Measurements from ENCODE around the gene TLE3. TPM values are rescaled to one million over a fixed set of nuclear protein-coding genes. Genes with fewer than 3 reads are reported as not detected.

TLE3 gene
- total RNA-seq, 1 experiment from 2014 or later = 98.2 TPM

- no peak overlapping the region for H3K4ac ChIP-seq (ENCODE audit: low read depth, low read length)
- no peak overlapping the region for H3K9ac ChIP-seq (ENCODE audit: extremely low read depth, insufficient read length, low read length)
- H2AK5ac ChIP-seq (ENCODE audit: insufficient read length, low read length) = no peak overlapping the region
- H3K27me3 Mint-ChIP-seq (ENCODE audit: low read depth) = peaks cover 9% of the 10 kb centered on the region
- no peak overlapping the region for H3K4me3 Mint-ChIP-seq
- H3K23ac ChIP-seq (ENCODE audit: insufficient read length, low read depth, low read length) = no peak overlapping the region
- whole genome bisulfite sequencing (ENCODE audit: extremely low coverage, insufficient read length, low lambda C conversion rate) = no CpG with 5 or more reads among the region's 15 CpGs
- no peak overlapping the region for H3K14ac ChIP-seq (ENCODE audit: insufficient read depth, low read length)
- H3K36me3 Mint-ChIP-seq (ENCODE audit: insufficient read depth in 1 of 3, low read depth in 3 of 3) = peaks cover 7 to 12% (median 11%) of the 10 kb centered on the region in 3 experiments
- no peak overlapping the region for H4K5ac ChIP-seq (ENCODE audit: insufficient read length, low read depth, low read length)
- H3K9me3 Mint-ChIP-seq = peaks cover 12 to 15% of the 10 kb centered on the region in 2 experiments
- no peaks in the 10 kb centered on the region for H3K79me2 ChIP-seq (ENCODE audit: insufficient read depth, low read length)
- no peak overlapping the region for H2BK12ac ChIP-seq (ENCODE audit: insufficient read length, low read depth, low read length)
- no peak overlapping the region for H2BK15ac ChIP-seq (ENCODE audit: low read depth, low read length)
- H3K4me1 Mint-ChIP-seq = peaks cover 10 to 24% of the 10 kb centered on the region in 2 experiments
- H3T11ph ChIP-seq (ENCODE audit: low read length) = no peak overlapping the region
- H3K9me3 ChIP-seq (ENCODE audit: control insufficient read depth, low read depth, low read length) = peaks cover 5% of the 10 kb centered on the region
- no peaks in the 10 kb centered on the region for H3K4me1 ChIP-seq (ENCODE audit: insufficient read depth, low read length)
- no peak overlapping the region for H3K4me2 ChIP-seq (ENCODE audit: insufficient read depth, insufficient read length, low read length)
- H3K56ac ChIP-seq (ENCODE audit: insufficient read length, low read depth, low read length) = no peak overlapping the region
- no peak overlapping the region for H2BK20ac ChIP-seq (ENCODE audit: low read depth, low read length, poor library complexity, severe bottlenecking)
- H3K79me1 ChIP-seq (ENCODE audit: insufficient read depth, low read depth, low read length, poor library complexity, severe bottlenecking) = no peaks in the 10 kb centered on the region
- H3K27ac ChIP-seq (ENCODE audit: insufficient read length, low read depth, low read length) = no peak overlapping the region
- DNase-seq = no peak
- H3K23me2 ChIP-seq (ENCODE audit: insufficient read length, low read depth, low read length, poor library complexity, severe bottlenecking) = no peaks in the 10 kb centered on the region
- no peak overlapping the region for H2BK5ac ChIP-seq (ENCODE audit: insufficient read length, low read length)
- no peaks in the 10 kb centered on the region for H3K27me3 ChIP-seq (ENCODE audit: insufficient read depth, low read length)
- H2BK120ac ChIP-seq (ENCODE audit: low read depth, low read length, poor library complexity, severe bottlenecking) = no peak overlapping the region
- H4K8ac ChIP-seq (replicated peaks; ENCODE audit: insufficient read length, low read depth, low read length) = no peak overlapping the region
- no peak for TF ChIP-seq CTCF (conservative IDR thresholded peaks at IDR 0.05)
- H3K27ac Mint-ChIP-seq = peak overlapping the region in 1 of 3 experiments; percentile 15; a peak in 1 of 7 replicates
- no peak overlapping the region for H2AFZ ChIP-seq (ENCODE audit: low read length)
- no peaks in the 10 kb centered on the region for H4K20me1 ChIP-seq (ENCODE audit: control insufficient read depth, insufficient read depth, insufficient read length)
- no peak overlapping the region for H4K91ac ChIP-seq (ENCODE audit: insufficient read length, low read depth, low read length)
- no peak overlapping the region for H3K18ac ChIP-seq (ENCODE audit: insufficient read length, low read depth, low read length)
Observed at GRCh38 chr15:69998541-69999391, 99.0 kb downstream of the TLE3 start.

Data from H9 (cell line).